GM19328 (cell line): Measurements from ENCODE around the gene KCNQ1OT1.

Experiments used
- ATAC-seq: cut with Tn5 transposase; IDR thresholded peaks from one replicate; pipeline ENCODE4 v1.9.1; 2021; ENCODE audit warnings: mild to moderate bottlenecking, moderate library complexity; ENCODE audit not compliant: unreplicated experiment

Gene KCNQ1OT1

GRCh38 chr11:2671748-2672147 is 28.0 kb downstream of the KCNQ1OT1 start:
- no peak for ATAC-seq

DNA sequence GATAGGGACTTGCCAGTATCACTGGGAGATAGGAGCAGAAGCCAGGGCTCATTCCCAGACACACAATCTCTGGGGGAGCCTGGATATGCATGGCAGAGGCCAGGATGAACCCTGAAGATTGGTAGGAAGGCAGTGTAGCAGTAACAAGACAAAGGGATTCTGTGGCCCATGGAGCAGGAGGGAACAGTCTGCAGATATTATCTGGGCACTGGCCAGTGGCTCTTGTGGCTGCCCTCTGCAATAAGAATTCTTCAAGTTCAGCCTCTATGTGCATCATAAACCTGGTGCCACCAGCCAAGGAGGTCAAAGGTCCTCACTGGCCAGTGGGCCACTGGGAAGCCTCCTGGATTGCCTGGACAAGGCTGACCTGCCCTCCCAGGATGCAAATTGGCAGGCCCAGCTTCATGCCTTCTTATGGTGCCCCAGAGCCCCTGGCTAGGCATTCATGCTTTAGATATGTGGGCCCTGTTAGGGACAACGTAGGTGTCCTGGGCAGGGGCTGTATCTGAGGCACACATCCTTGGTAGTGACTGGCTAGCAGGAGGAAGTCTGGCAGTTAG is 29.2 kb downstream of the KCNQ1OT1 start:
- no peak for ATAC-seq

DNA sequence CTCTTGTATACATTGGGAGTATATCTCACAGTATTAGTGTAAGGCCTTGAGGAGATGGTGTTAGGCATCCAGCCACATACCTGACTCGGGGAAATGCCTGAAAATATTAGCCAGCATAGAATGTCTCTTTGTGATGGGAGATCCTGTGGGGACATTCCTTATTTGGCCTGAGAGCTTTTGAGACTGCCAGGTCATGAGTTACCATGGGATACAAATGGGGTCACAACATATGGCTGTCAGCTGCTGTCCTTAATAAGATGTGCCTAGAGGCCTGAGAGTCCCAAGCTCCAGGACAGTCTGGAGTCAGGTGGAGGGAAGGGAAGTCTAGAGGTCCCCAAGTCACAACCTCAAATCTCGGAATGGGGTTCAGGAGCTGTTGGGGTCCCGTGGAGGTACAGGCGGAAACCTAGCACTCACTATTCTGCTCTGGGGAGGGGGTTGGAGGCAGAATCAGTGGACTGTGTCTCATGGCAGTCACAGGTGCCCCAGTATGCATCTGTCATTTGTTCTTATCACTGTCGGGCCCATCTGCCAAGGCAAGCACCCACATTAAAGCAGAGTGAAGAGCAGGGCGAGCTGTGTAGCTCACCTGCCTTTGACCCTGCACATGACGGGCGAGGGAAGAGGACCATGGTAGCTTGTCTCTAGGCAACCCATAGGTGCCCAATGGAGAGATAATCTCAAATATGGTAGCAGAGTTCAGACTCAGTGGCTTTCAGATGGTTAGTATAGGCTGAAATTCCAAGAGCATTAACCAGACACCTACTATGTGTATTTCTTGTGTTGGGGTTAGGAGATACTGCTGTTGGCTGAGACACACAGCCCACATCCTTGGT is 29.9 kb downstream of the KCNQ1OT1 start:
- no peak for ATAC-seq

DNA sequence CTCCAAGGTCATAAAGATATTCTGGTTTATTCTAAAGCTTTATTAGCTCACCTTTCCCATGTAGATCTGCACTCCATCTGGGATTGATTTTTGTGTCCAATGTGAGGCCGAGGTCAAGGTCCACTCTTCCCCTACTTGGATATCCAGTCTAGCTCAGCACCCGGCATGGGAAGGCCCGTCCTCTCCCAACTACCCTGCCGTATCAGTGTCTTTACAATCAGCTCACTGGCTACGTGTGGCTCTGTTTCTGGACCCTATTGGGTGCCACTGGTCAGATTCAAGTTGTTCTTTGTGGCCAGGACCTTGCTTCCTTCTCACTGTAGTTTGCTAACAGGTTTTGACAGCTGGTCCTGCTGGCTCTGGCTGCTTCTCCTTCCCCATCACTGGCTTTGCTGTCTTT is 30.9 kb downstream of the KCNQ1OT1 start:
- no peak for ATAC-seq

GRCh38 chr11:2667940-2668339 is 31.9 kb downstream of the KCNQ1OT1 start:
- ATAC-seq = no peak

DNA sequence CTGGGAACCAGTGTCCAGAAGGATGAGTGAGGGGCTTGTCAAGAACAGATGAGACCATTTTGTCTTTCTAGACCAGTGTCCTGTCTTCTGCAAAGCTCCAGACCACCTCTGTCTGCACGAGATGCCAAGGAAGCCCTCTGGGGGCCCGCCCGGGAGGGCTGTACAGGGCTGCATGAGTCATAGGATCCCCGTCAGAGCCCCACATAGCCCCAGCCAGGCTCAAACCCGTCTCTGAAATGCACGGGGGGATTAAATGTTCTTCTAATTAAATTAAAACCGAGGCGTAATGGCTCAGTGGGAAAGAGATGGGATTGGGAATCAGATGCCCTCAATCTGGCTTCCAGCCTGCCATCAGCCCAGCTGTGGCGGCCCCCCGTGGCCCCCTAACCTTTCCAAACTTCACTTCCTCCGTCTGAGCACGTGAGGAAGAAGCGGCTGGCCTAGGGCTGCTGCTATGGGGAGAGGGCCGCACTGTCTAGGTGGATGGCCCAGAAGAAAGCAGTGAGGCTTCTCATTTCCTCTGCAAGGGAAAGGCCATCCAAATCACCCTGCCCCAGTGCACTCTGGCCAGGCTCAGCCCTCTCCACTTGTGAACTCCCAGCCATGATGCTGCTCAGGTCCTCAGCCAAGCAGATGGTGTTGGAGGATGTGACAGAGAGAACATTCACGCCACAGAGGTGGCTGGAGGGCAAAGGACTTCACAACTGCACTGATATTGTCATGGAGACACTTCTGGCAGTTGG is 32.8 kb downstream of the KCNQ1OT1 start:
- ATAC-seq = no peak

DNA sequence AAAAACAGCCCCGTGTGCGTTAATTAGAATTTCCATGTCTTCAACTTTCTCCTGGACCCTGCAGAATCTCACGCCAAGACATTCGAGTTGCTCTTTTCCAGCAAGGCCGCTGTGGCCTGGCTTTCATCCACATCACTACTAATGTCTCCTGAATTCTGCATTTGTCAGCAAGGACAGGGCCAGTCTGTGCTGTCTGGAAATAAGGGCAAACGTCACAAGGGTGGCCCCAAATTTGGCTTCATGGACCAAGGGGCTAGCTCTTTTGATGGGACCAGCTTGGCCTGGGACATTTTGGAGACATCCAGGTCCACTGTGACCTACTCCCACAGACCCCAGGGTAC is 33.4 kb downstream of the KCNQ1OT1 start:
- no peak for ATAC-seq

GRCh38 chr11:2665526-2666400 is 34.0 kb downstream of the KCNQ1OT1 start:
- no peak for ATAC-seq

DNA sequence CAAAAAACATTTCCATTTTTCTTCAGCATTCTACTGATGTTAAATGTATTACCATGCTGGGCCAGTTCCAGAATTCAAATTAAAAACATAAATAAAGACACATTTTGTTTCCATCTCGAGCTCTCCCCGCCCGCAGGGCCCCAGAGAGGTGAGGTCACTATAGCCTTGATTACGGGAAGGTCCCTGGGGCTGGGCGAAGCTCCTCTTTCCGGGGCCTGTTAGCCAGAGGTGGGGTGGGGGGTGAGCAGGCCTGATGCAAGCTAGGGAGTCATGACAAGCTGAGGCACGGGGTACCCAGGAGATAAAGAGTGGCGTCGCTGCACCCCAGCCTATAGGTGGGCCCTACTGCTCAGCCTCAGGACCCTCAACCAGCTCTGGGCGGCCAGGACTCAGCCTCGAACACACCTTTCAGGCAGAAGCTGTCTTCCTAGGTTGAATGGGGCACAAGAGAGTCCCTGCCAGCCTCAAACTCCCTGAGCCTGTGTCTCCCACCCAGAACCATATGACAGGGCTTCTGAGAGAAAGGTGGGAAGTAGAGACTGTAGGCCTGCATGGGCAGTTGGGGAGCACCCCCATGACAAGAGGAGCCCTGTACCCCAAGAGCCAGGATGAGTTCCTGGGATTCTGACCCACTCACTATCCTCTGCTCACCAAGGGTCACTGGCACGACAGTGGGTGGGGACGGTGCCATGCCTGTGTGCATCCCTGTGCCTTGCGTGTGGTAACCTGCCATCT is 34.8 kb downstream of the KCNQ1OT1 start:
- no peak for ATAC-seq

GRCh38 chr11:2664376-2664775 is 35.4 kb downstream of the KCNQ1OT1 start:
- no peak for ATAC-seq

- ATAC-seq = no peak
Observed at GRCh38 chr11:2663915-2664314, 35.9 kb downstream of the KCNQ1OT1 start.

DNA sequence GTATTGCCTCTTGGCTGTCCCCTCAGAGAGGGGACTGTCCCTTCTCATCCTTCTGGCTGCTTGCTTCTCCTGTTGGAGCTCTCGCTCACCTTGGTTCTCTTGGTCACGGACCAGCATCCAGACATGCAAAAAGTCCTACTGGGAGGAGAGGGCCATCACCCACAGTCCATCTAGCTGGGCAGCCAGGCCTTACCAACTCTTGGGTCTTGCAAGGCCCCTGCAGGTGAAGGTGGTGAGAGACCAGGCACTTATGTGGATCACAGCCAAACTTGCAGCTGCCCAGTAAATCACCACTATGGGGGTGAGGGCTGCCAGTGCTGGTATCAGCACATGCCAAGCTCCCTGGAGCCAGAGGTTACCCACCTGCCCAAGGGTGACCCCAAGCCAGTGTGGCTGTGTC is 36.3 kb downstream of the KCNQ1OT1 start:
- no peak for ATAC-seq

- ATAC-seq = no peak
Observed at GRCh38 chr11:2662430-2663299, 37.1 kb downstream of the KCNQ1OT1 start.

DNA sequence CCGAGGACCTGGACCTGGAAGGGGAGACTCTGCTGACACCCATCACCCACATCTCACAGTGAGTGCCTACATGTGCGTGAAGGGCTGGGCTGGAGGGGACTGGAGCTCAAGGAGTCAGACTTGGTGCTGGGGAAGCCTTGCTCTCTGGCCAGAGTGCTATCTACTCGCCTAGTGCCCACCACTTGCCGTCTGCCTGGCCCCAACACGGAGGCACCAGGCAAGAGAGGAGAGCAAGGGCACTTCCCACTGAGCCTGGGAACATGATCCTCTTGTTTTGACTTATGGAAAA is 37.8 kb downstream of the KCNQ1OT1 start:
- no peak for ATAC-seq

DNA sequence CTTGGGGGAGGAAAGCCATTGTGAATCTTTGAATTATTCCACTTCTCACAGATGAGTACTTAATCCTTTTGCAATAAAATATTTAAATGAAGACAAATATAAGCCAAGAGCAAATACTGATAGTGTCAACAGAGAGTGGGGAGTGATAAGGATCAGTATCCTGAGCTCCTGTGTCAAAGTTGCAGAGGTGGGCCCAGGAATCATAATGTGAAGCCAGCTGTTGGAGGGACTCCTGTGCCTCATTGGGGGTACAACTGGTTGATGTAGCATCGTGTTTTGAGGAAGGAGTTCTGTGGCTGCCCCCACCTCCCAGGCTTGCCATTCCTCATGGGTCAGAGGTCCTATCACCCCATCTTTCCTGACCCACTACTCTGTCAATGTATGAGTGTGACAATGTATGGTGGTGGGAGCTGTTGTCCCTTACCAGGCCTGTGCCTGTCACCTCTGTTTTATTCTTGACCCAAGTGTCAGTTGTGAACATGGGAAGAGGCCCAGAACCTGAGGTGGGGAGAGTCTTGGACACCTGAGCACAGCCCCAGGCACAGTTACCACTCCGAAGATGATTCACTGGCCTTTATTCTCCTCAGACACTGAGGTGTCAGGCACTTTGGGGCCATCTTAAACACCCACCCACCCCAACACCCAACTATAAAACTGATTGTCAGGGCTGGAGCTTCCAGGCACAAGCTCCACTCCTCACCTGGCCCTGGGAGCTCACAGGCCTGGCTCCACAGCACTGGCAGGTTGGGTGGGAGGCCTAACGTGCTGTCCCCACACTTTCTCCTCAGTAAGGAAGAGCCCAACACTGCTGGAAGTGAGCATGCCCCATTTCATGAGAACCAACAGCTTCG is 38.4 kb downstream of the KCNQ1OT1 start:
- no peak for ATAC-seq

- no peak for ATAC-seq
Observed at GRCh38 chr11:2660357-2660939, 39.3 kb downstream of the KCNQ1OT1 start.

- no peak for ATAC-seq
Observed at GRCh38 chr11:2657697-2658284, 42.0 kb downstream of the KCNQ1OT1 start.

DNA sequence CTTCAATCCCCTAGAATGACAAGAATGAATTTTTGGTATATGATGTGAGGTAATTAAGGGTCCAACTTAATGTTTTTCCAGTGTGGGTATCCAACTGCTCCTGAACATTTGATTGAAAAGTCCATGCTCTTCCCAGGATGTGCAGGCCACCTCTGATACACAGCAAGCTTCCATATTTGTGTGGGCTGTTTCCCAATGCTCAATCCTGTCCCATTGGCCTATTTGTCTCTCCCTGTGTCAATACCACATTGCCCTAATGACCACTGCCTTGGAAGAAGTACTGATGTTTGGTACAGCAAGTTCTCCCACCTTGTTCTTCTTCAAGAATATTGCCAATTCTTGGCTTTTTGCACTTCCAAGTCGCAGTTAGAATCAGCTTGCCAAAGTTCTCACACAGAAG is 42.9 kb downstream of the KCNQ1OT1 start:
- no peak for ATAC-seq
